ENCODE data around the gene ADGRL3.

Gene ADGRL3

DNA sequence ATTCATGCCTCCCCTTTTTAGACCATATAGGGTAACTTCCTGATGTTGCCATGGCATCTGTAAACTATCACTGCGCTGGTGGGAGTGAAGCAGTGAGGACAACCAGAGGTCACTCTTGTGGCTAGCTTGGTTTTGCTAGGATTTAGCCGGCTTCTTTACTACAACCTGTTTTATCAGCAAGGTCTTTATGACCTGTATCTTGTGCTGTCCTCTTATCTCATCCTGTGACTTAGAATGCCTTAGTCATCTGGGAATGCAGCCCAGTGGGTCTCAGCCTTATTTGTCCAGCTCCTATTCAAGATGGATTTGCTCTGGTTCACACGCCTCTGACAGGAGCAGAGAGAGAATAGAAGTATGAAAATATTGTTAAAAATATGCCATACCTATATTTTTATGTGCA is 355.7 kb downstream of the ADGRL3 start:
- Histone ChIP-seq H2AFZ (ENCODE audit: low read depth, low read length, severe bottlenecking) (no peak overlapping the region), H3K9me3 (ENCODE audit: insufficient read depth, low read length) (no peaks in the 10 kb centered on the region), H4K20me1 (ENCODE audit: low read depth, low read length) (no peaks in the 10 kb centered on the region), H3K79me2 (ENCODE audit: insufficient read depth, low read length) (no peaks in the 10 kb centered on the region), H3K4me3 (ENCODE audit: insufficient read depth, low read length, poor library complexity, severe bottlenecking) (no peak overlapping the region), H3K36me3 (ENCODE audit: low read length) (no peaks in the 10 kb centered on the region), H3K9ac (ENCODE audit: low read length) (no peak overlapping the region), H3K27me3 (ENCODE audit: low read length) (no peaks in the 10 kb centered on the region), H3F3A (ENCODE audit: insufficient read depth) (no peaks in the 10 kb centered on the region), H3K9me2 (replicated peaks; ENCODE audit: insufficient read depth, low read length) (no peaks in the 10 kb centered on the region), H3K4me2 (ENCODE audit: low read depth, low read length, poor library complexity, severe bottlenecking) (no peak overlapping the region), H3K27ac (ENCODE audit: low read depth, low read length) (no peak overlapping the region)
- TF ChIP-seq, protein P1, sequence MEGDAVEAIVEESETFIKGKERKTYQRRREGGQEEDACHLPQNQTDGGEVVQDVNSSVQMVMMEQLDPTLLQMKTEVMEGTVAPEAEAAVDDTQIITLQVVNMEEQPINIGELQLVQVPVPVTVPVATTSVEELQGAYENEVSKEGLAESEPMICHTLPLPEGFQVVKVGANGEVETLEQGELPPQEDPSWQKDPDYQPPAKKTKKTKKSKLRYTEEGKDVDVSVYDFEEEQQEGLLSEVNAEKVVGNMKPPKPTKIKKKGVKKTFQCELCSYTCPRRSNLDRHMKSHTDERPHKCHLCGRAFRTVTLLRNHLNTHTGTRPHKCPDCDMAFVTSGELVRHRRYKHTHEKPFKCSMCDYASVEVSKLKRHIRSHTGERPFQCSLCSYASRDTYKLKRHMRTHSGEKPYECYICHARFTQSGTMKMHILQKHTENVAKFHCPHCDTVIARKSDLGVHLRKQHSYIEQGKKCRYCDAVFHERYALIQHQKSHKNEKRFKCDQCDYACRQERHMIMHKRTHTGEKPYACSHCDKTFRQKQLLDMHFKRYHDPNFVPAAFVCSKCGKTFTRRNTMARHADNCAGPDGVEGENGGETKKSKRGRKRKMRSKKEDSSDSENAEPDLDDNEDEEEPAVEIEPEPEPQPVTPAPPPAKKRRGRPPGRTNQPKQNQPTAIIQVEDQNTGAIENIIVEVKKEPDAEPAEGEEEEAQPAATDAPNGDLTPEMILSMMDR (IDR thresholded peaks at IDR 0.05; ENCODE audit: insufficient read depth, low read length, poor library complexity, severe bottlenecking) = no peak
- no peak for TF ChIP-seq EZH2phosphoT487 (conservative IDR thresholded peaks at IDR 0.05; ENCODE audit: low read length)

DNA sequence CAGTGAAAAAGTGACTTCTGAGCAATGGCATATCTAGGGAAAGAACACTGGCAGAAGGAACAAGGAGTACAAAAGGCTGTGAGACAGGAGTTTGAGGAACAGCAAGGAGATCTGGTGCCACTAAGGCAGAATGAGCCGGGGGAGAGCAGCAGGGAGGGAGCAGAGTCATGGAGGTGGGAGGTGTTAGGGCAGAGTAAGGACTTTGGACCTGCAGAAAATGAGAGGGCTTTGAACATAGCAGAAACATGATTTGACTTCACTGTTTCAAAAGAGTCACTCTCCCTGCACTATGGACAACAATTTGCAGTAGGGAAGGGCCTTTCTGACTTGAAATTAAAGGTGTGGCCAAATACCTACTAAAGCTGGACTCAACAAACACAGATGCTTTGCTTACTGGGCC is 356.2 kb downstream of the ADGRL3 start:
- H3K36me3 ChIP-seq (ENCODE audit: low read length) = no peaks in the 10 kb centered on the region
- H3K9me2 ChIP-seq (replicated peaks; ENCODE audit: insufficient read depth, low read length) = no peaks in the 10 kb centered on the region
- no peaks in the 10 kb centered on the region for H3K9me3 ChIP-seq (ENCODE audit: insufficient read depth, low read length)
- no peak for TF ChIP-seq EZH2phosphoT487 (conservative IDR thresholded peaks at IDR 0.05; ENCODE audit: low read length)
- TF ChIP-seq, protein P1 (IDR thresholded peaks at IDR 0.05; ENCODE audit: insufficient read depth, low read length, poor library complexity, severe bottlenecking) = no peak
- H3K4me2 ChIP-seq (ENCODE audit: low read depth, low read length, poor library complexity, severe bottlenecking) = no peak overlapping the region
- H3F3A ChIP-seq (ENCODE audit: insufficient read depth) = no peaks in the 10 kb centered on the region
- no peak overlapping the region for H3K4me3 ChIP-seq (ENCODE audit: insufficient read depth, low read length, poor library complexity, severe bottlenecking)
- H3K79me2 ChIP-seq (ENCODE audit: insufficient read depth, low read length) = no peaks in the 10 kb centered on the region
- no peak overlapping the region for H3K27ac ChIP-seq (ENCODE audit: low read depth, low read length)
- H4K20me1 ChIP-seq (ENCODE audit: low read depth, low read length) = no peaks in the 10 kb centered on the region
- H2AFZ ChIP-seq (ENCODE audit: low read depth, low read length, severe bottlenecking) = no peak overlapping the region
- no peak overlapping the region for H3K9ac ChIP-seq (ENCODE audit: low read length)
- no peaks in the 10 kb centered on the region for H3K27me3 ChIP-seq (ENCODE audit: low read length)

DNA sequence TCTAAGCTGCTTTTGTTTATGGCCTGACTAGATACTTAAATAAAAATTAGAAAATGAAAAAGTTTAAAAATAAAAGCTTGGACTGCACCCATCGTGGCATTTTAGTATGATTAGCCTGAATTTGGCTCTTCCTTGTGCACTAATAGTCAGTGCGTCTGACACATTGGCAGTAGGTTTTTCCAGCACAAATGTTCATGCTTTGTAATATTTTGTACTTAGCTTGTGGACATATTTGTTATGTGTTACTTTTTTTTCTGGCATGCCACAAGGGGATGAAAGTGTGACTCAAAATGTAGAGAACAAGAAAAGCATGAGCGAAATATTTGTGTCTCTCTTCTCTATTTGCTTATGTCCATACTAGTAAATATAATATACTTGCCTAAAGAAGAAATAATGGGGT is 359.3 kb downstream of the ADGRL3 start:
- H3K9me3 ChIP-seq (ENCODE audit: insufficient read depth, low read length) = no peaks in the 10 kb centered on the region
- H3K9ac ChIP-seq (ENCODE audit: low read length) = no peak overlapping the region
- no peaks in the 10 kb centered on the region for H3F3A ChIP-seq (ENCODE audit: insufficient read depth)
- H3K27ac ChIP-seq (ENCODE audit: low read depth, low read length) = no peak overlapping the region
- H3K79me2 ChIP-seq (ENCODE audit: insufficient read depth, low read length) = no peaks in the 10 kb centered on the region
- H3K36me3 ChIP-seq (ENCODE audit: low read length) = no peaks in the 10 kb centered on the region
- TF ChIP-seq, protein P1 (IDR thresholded peaks at IDR 0.05; ENCODE audit: insufficient read depth, low read length, poor library complexity, severe bottlenecking) = no peak
- TF ChIP-seq EZH2phosphoT487 (conservative IDR thresholded peaks at IDR 0.05; ENCODE audit: low read length) = no peak
- H3K27me3 ChIP-seq (ENCODE audit: low read length) = no peaks in the 10 kb centered on the region
- no peak overlapping the region for H3K4me2 ChIP-seq (ENCODE audit: low read depth, low read length, poor library complexity, severe bottlenecking)
- H4K20me1 ChIP-seq (ENCODE audit: low read depth, low read length) = no peaks in the 10 kb centered on the region
- H3K9me2 ChIP-seq (replicated peaks; ENCODE audit: insufficient read depth, low read length) = no peaks in the 10 kb centered on the region
- no peak overlapping the region for H3K4me3 ChIP-seq (ENCODE audit: insufficient read depth, low read length, poor library complexity, severe bottlenecking)
- no peak overlapping the region for H2AFZ ChIP-seq (ENCODE audit: low read depth, low read length, severe bottlenecking)
